Activated naive CD8-positive, alpha-beta T cell (primary cell): ENCODE measurements around the gene MAB21L2.

Experiments
- H3K27ac Mint-ChIP-seq: one replicate; pipeline ENCODE4 v1.8.0; 2021; ENCODE audit warnings: mixed read lengths
- H3K27me3 Mint-ChIP-seq: one replicate; pipeline ENCODE4 v1.8.0; 2021; ENCODE audit warnings: mixed read lengths
- H3K36me3 Mint-ChIP-seq: one replicate; pipeline ENCODE4 v1.8.0; 2021; ENCODE audit warnings: mixed read lengths
- H3K4me1 Mint-ChIP-seq: one replicate; pipeline ENCODE4 v1.8.0; 2021; ENCODE audit warnings: low read depth, mixed read lengths
- H3K4me3 Mint-ChIP-seq: one replicate; pipeline ENCODE4 v1.8.0; 2021; ENCODE audit warnings: mild to moderate bottlenecking, mixed read lengths
- H3K9me3 Mint-ChIP-seq: one replicate; pipeline ENCODE4 v1.8.0; 2021; ENCODE audit warnings: low read depth, mixed read lengths

The MAB21L2 gene

DNA sequence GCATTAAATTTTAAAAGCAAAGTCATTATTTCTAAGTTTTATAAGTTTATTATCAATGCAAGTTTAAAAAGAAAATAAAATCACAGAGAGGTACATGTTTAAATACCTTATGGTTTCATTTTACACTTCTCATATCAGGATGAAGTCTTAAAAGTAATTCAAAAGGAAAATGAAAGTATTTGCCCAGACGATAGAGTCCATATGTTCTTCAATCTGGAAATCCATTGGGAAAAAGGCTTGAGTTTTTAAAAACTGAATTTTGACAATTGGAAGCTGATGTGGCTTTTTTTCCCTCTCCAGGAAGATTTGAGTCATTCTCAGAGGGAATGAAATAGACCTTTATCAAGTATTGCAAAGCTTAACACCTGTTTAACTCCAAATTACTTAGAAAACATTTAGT, 37.1 kb downstream of the MAB21L2 start:
- H3K4me1 Mint-ChIP-seq: no peaks in the 10 kb centered on the region
- no peak overlapping the region for H3K27ac Mint-ChIP-seq
- no peaks in the 10 kb centered on the region for H3K27me3 Mint-ChIP-seq
- peaks cover 19% of the 10 kb centered on the region for H3K36me3 Mint-ChIP-seq
- no peaks in the 10 kb centered on the region for H3K9me3 Mint-ChIP-seq
- no peak overlapping the region for H3K4me3 Mint-ChIP-seq

DNA sequence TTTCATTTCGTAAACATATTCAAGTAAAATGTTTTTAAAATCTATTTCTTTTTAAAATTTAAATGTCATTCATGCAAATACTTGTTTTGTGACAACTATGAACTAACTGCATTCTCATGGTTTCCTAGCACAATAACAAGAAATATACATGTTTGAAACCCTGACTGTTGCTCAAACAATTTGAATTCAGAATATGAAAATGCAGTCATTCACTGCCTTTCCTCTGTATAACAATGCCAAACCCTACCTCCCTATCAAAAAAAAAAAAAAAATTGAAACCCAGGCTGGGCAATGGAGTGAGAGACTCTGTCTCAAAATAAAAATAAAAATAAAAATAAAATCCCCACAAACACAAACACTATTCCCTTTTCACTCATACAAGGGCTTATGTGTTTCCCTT, 42.1 kb downstream of the MAB21L2 start:
- no peaks in the 10 kb centered on the region for H3K9me3 Mint-ChIP-seq
- H3K4me3 Mint-ChIP-seq: no peak overlapping the region
- no peak overlapping the region for H3K27ac Mint-ChIP-seq
- peaks cover 15% of the 10 kb centered on the region for H3K36me3 Mint-ChIP-seq
- H3K4me1 Mint-ChIP-seq: peaks cover 2% of the 10 kb centered on the region
- no peaks in the 10 kb centered on the region for H3K27me3 Mint-ChIP-seq

DNA sequence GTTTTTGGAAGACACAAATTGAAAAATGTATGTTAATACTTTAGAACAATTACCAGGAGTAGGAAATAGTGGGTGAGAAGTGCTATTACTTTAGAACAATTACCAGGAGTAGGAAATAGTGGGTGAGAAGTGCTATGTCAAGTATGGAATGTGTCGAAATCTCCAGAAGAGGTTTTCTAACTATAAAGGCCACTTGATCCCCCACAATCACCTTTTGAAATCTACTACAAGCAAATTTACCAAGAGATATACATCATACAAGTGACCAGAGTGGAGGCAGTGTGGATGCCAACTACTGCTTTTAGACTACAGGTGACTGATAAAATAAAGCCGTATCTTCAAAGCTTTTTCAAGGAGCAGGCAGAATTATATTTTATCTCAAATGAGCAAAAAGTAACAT, 43.1 kb downstream of the MAB21L2 start:
- H3K27me3 Mint-ChIP-seq: no peaks in the 10 kb centered on the region
- H3K36me3 Mint-ChIP-seq: peaks cover 18% of the 10 kb centered on the region
- no peak overlapping the region for H3K27ac Mint-ChIP-seq
- H3K4me3 Mint-ChIP-seq: no peak overlapping the region
- H3K4me1 Mint-ChIP-seq: peaks cover 2% of the 10 kb centered on the region
- H3K9me3 Mint-ChIP-seq: no peaks in the 10 kb centered on the region

DNA sequence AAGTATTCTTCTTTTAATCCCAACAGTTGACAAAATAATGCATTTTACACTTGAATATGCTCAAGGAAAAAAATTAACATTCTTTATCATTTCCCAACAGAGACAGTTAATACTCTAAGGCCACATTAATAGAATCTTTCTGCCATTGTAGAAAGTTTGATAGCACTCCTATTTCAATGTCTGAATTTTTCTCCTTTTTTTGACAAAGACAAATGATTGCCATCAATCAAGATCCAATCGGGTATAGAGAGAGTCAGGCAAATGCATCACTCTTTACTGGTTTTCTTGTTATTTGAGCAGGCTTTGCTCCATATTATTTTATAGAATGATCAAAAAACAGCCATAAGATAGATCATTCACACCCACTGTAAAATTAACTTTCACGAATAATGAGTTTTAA, 46.1 kb downstream of the MAB21L2 start:
- Mint-ChIP-seq H3K4me1 (peaks cover 2% of the 10 kb centered on the region), H3K36me3 (peaks cover 14% of the 10 kb centered on the region), H3K4me3 (no peak overlapping the region), H3K27ac (no peak overlapping the region), H3K9me3 (no peaks in the 10 kb centered on the region), H3K27me3 (no peaks in the 10 kb centered on the region)

DNA sequence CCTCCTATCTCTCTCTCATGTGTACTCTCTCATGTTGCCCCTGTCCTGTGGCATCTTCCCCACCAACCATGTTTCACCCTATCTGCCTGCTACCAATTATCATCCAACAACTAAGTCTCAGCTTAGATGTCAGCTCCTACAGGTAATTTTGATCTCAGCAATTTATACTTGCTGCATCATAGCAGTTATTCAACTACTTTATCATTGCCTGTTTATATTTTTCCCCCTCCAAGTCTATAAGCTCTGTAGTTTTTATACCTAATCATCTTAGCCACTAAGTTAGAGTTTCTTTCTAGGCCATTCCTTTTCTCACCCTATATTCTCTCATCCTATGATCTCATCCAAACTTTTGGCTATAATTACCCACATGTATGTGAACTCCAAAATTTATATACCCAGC, 50.7 kb downstream of the MAB21L2 start:
- H3K27me3 Mint-ChIP-seq: no peaks in the 10 kb centered on the region
- no peak overlapping the region for H3K27ac Mint-ChIP-seq
- H3K4me3 Mint-ChIP-seq: no peak overlapping the region
- H3K9me3 Mint-ChIP-seq: peaks cover 16% of the 10 kb centered on the region
- H3K4me1 Mint-ChIP-seq: peaks cover 2% of the 10 kb centered on the region
- peaks cover 44% of the 10 kb centered on the region for H3K36me3 Mint-ChIP-seq
